GM12873 (cell line): ENCODE results near the gene CLIP3.

ENCODE experiments used
- CTCF ChIP-seq: IDR thresholded peaks from 2 replicates; pipeline ENCODE4 v1.5.1; 2012; ENCODE audit warnings: low read depth, mild to moderate bottlenecking, moderate library complexity, low read length, control low read depth; ENCODE audit not compliant: insufficient read depth; ENCODE audit errors: missing control alignments

CLIP3 gene

GRCh38 chr19:35988824-35989223 is 43.8 kb downstream of the CLIP3 start:
- TF ChIP-seq CTCF: no peak

- TF ChIP-seq CTCF: no peak
Observed at GRCh38 chr19:35987571-35987896, 45.1 kb downstream of the CLIP3 start.

- no peak for TF ChIP-seq CTCF
Observed at GRCh38 chr19:35986664-35987570, 45.8 kb downstream of the CLIP3 start.

- TF ChIP-seq CTCF: no peak
Observed at GRCh38 chr19:35986111-35986510, 46.6 kb downstream of the CLIP3 start.

GRCh38 chr19:35983177-35983576 is 49.5 kb downstream of the CLIP3 start:
- TF ChIP-seq CTCF: no peak

GRCh38 chr19:35978832-35979365 is 53.8 kb downstream of the CLIP3 start:
- TF ChIP-seq CTCF: no peak

- TF ChIP-seq CTCF: no peak
Observed at GRCh38 chr19:35978271-35978670, 54.4 kb downstream of the CLIP3 start.
